HepG2 (cell line): ENCODE data around the gene BRS3. TPM values are rescaled to one million over a fixed set of nuclear protein-coding genes. Genes with fewer than 3 reads are reported as not detected.

Experiments used
- ATAC-seq: fragments of 200-7000 bp; cut with Tn5 transposase; 3 replicates; pipeline ENCODE4 v1.9.1; 2020; ENCODE audit warnings: mild to moderate bottlenecking, moderate library complexity
- BruUV-seq: library from RNA; stranded (reverse); fragments of 400-500 nt; replicated peaks from 2 replicates; lab custom pipeline; 2021; lab: Mats Ljungman, UMichigan
- CTCF ChIA-PET: fragments of 300-600 bp; formaldehyde crosslinking; extraction: SDS; loops from one replicate; lab custom pipeline; 2021; ENCODE audit warnings: low total read pairs, inconsistent platforms, low intra/inter-chr PET ratio; lab: Yijun Ruan, JAX
- POLR2A ChIA-PET: fragments of 350-600 bp; sonication (Branson Sonifier 250); formaldehyde crosslinking; loops from one replicate; lab custom pipeline; 2020; ENCODE audit warnings: antibody characterized with exemption, inconsistent platforms; lab: Yijun Ruan, JAX
- DNase-seq: peaks from one replicate; pipeline ENCODE4 v3.0.0-alpha.2; 2015; ENCODE audit warnings: low spot score
- FAIRE-seq: peaks from 3 replicates; lab custom pipeline; 2011; peaks lifted over from hg19 to GRCh38; lab: Jason Lieb, UNC
- H2AFZ ChIP-seq: one replicate; pipeline ENCODE4 v1.6.1; 2011; ENCODE audit warnings: low read length, inconsistent platforms
- H3K27ac ChIP-seq: fragments of 300-600 bp; 3 replicates; pipeline ENCODE4 v1.8.0; 2011; ENCODE audit warnings: mixed run types, mild to moderate bottlenecking, mixed read lengths, low read length, inconsistent platforms; ENCODE audit not compliant: insufficient read depth; ENCODE audit errors: extremely low read length
- H3K27me3 ChIP-seq, 2 experiments: fragments of 200-600 bp in 1 of 2; 2 replicates in 1 of 2; 3 replicates in 1 of 2; pipeline versions ENCODE4 v1.6.0 to v1.8.0; 2011; ENCODE audit warnings: low read length in 2 of 2, mild to moderate bottlenecking in 2 of 2, moderate library complexity in 2 of 2, inconsistent platforms in 1 of 2; ENCODE audit not compliant: insufficient read depth in 2 of 2, control insufficient read depth in 1 of 2
- H3K36me3 ChIP-seq, 2 experiments: fragments of 200-600 bp in 1 of 2; replicated peaks in 1 of 2; 2 replicates in 1 of 2; 3 replicates in 1 of 2; pipeline versions ENCODE4 v1.5.1 to v1.8.0; 2011; ENCODE audit warnings: low read length in 2 of 2, inconsistent platforms in 1 of 2; ENCODE audit not compliant: insufficient read depth in 2 of 2, control insufficient read depth in 1 of 2
- H3K4me1 ChIP-seq: 2 replicates; pipeline ENCODE4 v1.5.1; 2012; ENCODE audit warnings: low read length, inconsistent platforms; ENCODE audit not compliant: insufficient read depth
- H3K4me2 ChIP-seq: 2 replicates; pipeline ENCODE4 v1.6.0; 2011; ENCODE audit warnings: low read depth, low read length, inconsistent platforms
- H3K4me3 ChIP-seq, 3 experiments: fragments of 200-600 bp in 1 of 3; sonication (generic), shearing (Covaris generic) in 1 of 3; replicated peaks in 1 of 3; 2 replicates each; pipeline ENCODE4 v1.5.1; 2011 to 2016; ENCODE audit warnings: low read length in 3 of 3, inconsistent platforms in 2 of 3, low read depth in 2 of 3, mild to moderate bottlenecking in 2 of 3, control low read depth in 1 of 3, mixed read lengths in 1 of 3; ENCODE audit not compliant: insufficient read depth in 1 of 3
- H3K79me2 ChIP-seq: one replicate; pipeline ENCODE4 v1.6.1; 2011; ENCODE audit warnings: low read length, inconsistent platforms; ENCODE audit not compliant: insufficient read depth
- H3K9ac ChIP-seq: 2 replicates; pipeline ENCODE4 v1.6.0; 2011; ENCODE audit warnings: mild to moderate bottlenecking, low read depth, low read length, inconsistent platforms; ENCODE audit not compliant: insufficient read depth
- H3K9me3 ChIP-seq: 2 replicates; pipeline ENCODE4 v1.5.1; 2012; ENCODE audit warnings: mild to moderate bottlenecking, low read length
- H4K20me1 ChIP-seq: 2 replicates; pipeline ENCODE4 v1.6.0; 2011; ENCODE audit warnings: inconsistent platforms, mild to moderate bottlenecking, low read length, moderate library complexity; ENCODE audit not compliant: insufficient read depth
- FOXA1 ChIP-seq, 2 experiments: fragments of 450-650 bp in 1 of 2; sonication (generic) in 1 of 2; formaldehyde crosslinking in 1 of 2; IDR thresholded peaks; 2 replicates each; pipeline versions ENCODE4 v1.4.0 to v1.6.1; 2016 to 2020; ENCODE audit warnings: missing genetic modification reagents in 1 of 2
- FOXO1 ChIP-seq: sonication (generic); formaldehyde crosslinking; IDR thresholded peaks from 2 replicates; pipeline ENCODE4 v1.4.0; 2020; ENCODE audit warnings: missing genetic modification reagents
- HOXD1 ChIP-seq: sonication (generic); formaldehyde crosslinking; IDR thresholded peaks from 2 replicates; pipeline ENCODE4 v1.5.0; 2020; ENCODE audit warnings: missing genetic modification reagents
- NR2F6 ChIP-seq, 2 experiments: IDR thresholded peaks; 2 replicates each; pipeline ENCODE4 v1.6.1; 2016; ENCODE audit warnings: antibody characterized with exemption in 1 of 2, mild to moderate bottlenecking in 1 of 2
- PCBP2 ChIP-seq: fragments of 200-400 bp; formaldehyde crosslinking; optimal IDR thresholded peaks from 2 replicates; pipeline ENCODE3; 2018; ENCODE audit warnings: low read length, low read depth; ENCODE audit not compliant: poor library complexity, severe bottlenecking
- PHF8 ChIP-seq: sonication (generic); formaldehyde crosslinking; IDR thresholded peaks from 2 replicates; pipeline ENCODE4 v1.5.0; 2020; ENCODE audit warnings: missing genetic modification reagents
- RCOR2 ChIP-seq: IDR thresholded peaks from 2 replicates; pipeline ENCODE4 v1.6.1; 2016; ENCODE audit warnings: missing biosample characterization, missing genetic modification reagents
- SP1 ChIP-seq, 2 experiments: fragments of 450-650 bp in 1 of 2; sonication (generic) in 1 of 2; formaldehyde crosslinking in 1 of 2; IDR thresholded peaks; 2 replicates each; pipeline versions ENCODE4 v1.4.0 to v1.6.1; 2016 to 2020; ENCODE audit warnings: missing genetic modification reagents in 1 of 2
- TP53 ChIP-seq: sonication (generic); formaldehyde crosslinking; conservative IDR thresholded peaks from 2 replicates; pipeline ENCODE4 v1.4.0; 2020; ENCODE audit warnings: missing genetic modification reagents
- ZKSCAN5 ChIP-seq: sonication (generic); formaldehyde crosslinking; IDR thresholded peaks from 2 replicates; pipeline ENCODE4 v1.5.1; 2020; ENCODE audit warnings: mild to moderate bottlenecking, missing genetic modification reagents
- ZNF333 ChIP-seq: sonication (generic); formaldehyde crosslinking; IDR thresholded peaks from 2 replicates; pipeline ENCODE4 v1.4.0; 2020; ENCODE audit warnings: mild to moderate bottlenecking, missing genetic modification reagents, borderline replicate concordance
- ZNF460 ChIP-seq: sonication (generic); formaldehyde crosslinking; IDR thresholded peaks from 2 replicates; pipeline ENCODE4 v1.5.1; 2020; ENCODE audit warnings: missing genetic modification reagents, mild to moderate bottlenecking, borderline replicate concordance
- ZNF510 ChIP-seq: sonication (generic); formaldehyde crosslinking; IDR thresholded peaks from 2 replicates; pipeline ENCODE4 v1.4.0; 2020; ENCODE audit warnings: low read depth, mild to moderate bottlenecking, missing genetic modification reagents
- ZNF790 ChIP-seq: sonication (generic); formaldehyde crosslinking; IDR thresholded peaks from 2 replicates; pipeline ENCODE4 v1.8.0; 2022; ENCODE audit warnings: missing genetic modification reagents, mild to moderate bottlenecking, borderline replicate concordance
- WGBS: methylation state at CpG from one replicate; pipeline ENCODE4 v1.1.6; 2017; ENCODE audit warnings: low lambda C conversion rate; 5-methylcytosine and 5-hydroxymethylcytosine counted together
- in situ Hi-C: cut with HindIII; loops from 2 replicates; pipeline ENCODE4 v1.10.0; 2017; ENCODE audit warnings: low pct_unique_long_range_greater_than_20kb; ENCODE audit not compliant: extremely low pct_ligation_motif_present
- intact Hi-C: fragments of 100-400 bp; cut with micrococcal nuclease; formaldehyde crosslinking; loops from one replicate; pipeline ENCODE4 v1.10.0; 2022; ENCODE audit not compliant: unreplicated experiment
- polyA plus RNA-seq, 8 experiments: library from polyadenylated mRNA; depleted of rRNA in 3 of 8; stranded (reverse) in 7 of 8; unstranded in 1 of 8; fragments of >200 nt; fragmentation: Illumina TruSeq in 4 of 8; extraction: Trizol in 4 of 8; gene quantifications; 2 replicates each; pipeline versions ENCODE4 v1.2.1 to v1.2.3, GENCODE V29; 2011 to 2016; ENCODE audit warnings: low read depth in 4 of 8, missing spikeins in 1 of 8, mixed read lengths in 1 of 8; ENCODE audit not compliant: insufficient read depth in 1 of 8
- total RNA-seq, 5 experiments: library from RNA; depleted of rRNA; stranded (reverse); fragments of >200 nt; fragmentation: Illumina TruSeq; extraction: Trizol; gene quantifications; 2 replicates each; pipeline ENCODE4 v1.2.3, GENCODE V29; 2016; ENCODE audit warnings: low read depth in 1 of 5
- TF ChIP-seq, protein P1 (sequence below): sonication (generic); formaldehyde crosslinking; IDR thresholded peaks from 2 replicates; pipeline ENCODE4 v1.4.0; 2020; ENCODE audit warnings: missing genetic modification reagents
- TF ChIP-seq, protein P2 (sequence below): sonication (generic); formaldehyde crosslinking; IDR thresholded peaks from 2 replicates; pipeline ENCODE4 v1.8.1; 2023; ENCODE audit warnings: mild to moderate bottlenecking, moderate library complexity, missing genetic modification reagents

BRS3 gene
- total and polyA plus RNA-seq, 2 of the 13 experiments (the other 11 are each of a cell fraction or from before 2014, with no cell fraction given) = not detected

DNA sequence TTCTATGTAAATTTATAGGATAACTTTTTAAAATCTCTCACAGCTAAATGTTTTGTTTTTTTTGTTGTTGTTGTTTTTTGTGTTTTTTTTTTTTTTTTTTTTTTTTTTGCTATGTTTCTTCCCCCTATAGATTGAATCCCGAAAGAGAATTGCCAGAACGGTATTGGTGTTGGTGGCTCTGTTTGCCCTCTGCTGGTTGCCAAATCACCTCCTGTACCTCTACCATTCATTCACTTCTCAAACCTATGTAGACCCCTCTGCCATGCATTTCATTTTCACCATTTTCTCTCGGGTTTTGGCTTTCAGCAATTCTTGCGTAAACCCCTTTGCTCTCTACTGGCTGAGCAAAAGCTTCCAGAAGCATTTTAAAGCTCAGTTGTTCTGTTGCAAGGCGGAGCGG is 4.1 kb downstream of the BRS3 start:
- no peaks in the 10 kb centered on the region for H3K36me3 ChIP-seq
- FAIRE-seq = no peak

DNA sequence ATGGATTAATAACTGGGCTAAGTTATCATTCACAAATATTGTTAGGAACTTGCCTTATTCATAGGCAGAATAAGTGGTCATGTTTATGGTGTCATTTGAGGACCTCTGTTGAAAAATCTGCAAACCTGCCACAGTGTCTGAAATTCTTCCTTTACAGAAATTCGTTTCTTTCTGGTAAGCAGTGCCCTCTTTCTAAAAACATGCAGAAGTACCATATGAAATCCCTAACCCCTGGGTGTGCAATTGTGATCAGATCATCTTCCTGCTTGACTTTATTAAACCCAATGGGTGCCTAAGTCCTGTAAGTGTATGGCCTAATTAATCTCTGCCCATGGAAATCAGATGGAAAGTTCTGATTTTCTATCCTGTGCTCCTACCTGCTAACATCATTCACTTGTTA is 5.3 kb downstream of the BRS3 start:
- intact Hi-C loops = no loop called here
- Histone ChIP-seq H3K79me2 (peaks cover 2% of the 10 kb centered on the region), H3K27ac (no peak overlapping the region), H3K4me2 (no peak overlapping the region), H3K9me3 (no peaks in the 10 kb centered on the region), H4K20me1 (no peaks in the 10 kb centered on the region), H3K36me3 (no peaks in the 10 kb centered on the region), H3K27me3 (no peaks in the 10 kb centered on the region; a peak in 1 of 5 replicates), H2AFZ (no peak overlapping the region), H3K4me3 (no peak overlapping the region), H3K9ac (no peak overlapping the region), H3K4me1 (no peaks in the 10 kb centered on the region)
- WGBS = 0% methylated on average over 1 of the region's 1 CpG
- DNase-seq (no peak), FAIRE-seq (no peak), ATAC-seq (no peak)
- ChIA-PET CTCF (no interaction called here), POLR2A (no interaction called here)
- BruUV-seq = no TSS peak
- TF ChIP-seq ZKSCAN5 (CRISPR knock-in tag) = no peak
- no peak for TF ChIP-seq ZNF333 (CRISPR knock-in tag)
- TF ChIP-seq, protein P1, sequence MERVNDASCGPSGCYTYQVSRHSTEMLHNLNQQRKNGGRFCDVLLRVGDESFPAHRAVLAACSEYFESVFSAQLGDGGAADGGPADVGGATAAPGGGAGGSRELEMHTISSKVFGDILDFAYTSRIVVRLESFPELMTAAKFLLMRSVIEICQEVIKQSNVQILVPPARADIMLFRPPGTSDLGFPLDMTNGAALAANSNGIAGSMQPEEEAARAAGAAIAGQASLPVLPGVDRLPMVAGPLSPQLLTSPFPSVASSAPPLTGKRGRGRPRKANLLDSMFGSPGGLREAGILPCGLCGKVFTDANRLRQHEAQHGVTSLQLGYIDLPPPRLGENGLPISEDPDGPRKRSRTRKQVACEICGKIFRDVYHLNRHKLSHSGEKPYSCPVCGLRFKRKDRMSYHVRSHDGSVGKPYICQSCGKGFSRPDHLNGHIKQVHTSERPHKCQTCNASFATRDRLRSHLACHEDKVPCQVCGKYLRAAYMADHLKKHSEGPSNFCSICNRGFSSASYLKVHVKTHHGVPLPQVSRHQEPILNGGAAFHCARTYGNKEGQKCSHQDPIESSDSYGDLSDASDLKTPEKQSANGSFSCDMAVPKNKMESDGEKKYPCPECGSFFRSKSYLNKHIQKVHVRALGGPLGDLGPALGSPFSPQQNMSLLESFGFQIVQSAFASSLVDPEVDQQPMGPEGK (CRISPR knock-in tag) = no peak
- TF ChIP-seq PCBP2 = no peak
- no peak for TF ChIP-seq PHF8 (CRISPR knock-in tag)
- no peak for TF ChIP-seq ZNF510 (CRISPR knock-in tag)
- TF ChIP-seq, protein P2, sequence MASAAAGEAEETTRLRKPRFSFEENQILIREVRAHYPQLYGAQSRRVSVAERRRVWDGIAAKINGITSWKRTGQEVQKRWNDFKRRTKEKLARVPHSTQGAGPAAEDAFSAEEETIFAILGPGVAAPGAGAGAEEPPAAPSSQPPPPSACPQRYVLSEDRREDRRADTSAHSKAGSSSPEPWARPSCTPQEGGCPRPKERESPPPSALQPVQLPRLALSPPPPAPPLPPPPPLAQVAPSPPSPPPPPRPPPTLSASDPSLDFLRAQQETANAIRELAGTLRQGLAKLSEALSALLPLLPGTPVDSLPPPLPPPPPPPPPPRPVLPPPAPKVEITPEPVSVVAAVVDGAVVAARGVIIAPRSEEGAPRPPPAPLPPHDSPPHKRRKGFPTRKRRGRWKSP (CRISPR knock-in tag) = no peak
- TF ChIP-seq TP53 (CRISPR knock-in tag) = no peak
- no peak for TF ChIP-seq HOXD1
- no peak for TF ChIP-seq FOXO1 (CRISPR knock-in tag)
- no peak for TF ChIP-seq FOXA1 (IDR thresholded peaks at IDR 0.05)
- TF ChIP-seq FOXA1 (CRISPR knock-in tag; IDR thresholded peaks at IDR 0.05) = no peak
- TF ChIP-seq ZNF460 (CRISPR knock-in tag) = no peak
- in situ Hi-C loops = no loop called here

More for the DNA sequence above, 4.1 kb downstream of the BRS3 start:
- ChIA-PET POLR2A (no interaction called here), CTCF (no interaction called here)
- Histone ChIP-seq H3K27ac (no peak overlapping the region), H2AFZ (no peak overlapping the region), H3K4me2 (no peak overlapping the region), H3K4me1 (no peaks in the 10 kb centered on the region), H4K20me1 (no peaks in the 10 kb centered on the region), H3K9me3 (no peaks in the 10 kb centered on the region), H3K9ac (no peak overlapping the region), H3K27me3 (no peaks in the 10 kb centered on the region), H3K4me3 (no peak overlapping the region), H3K79me2 (no peaks in the 10 kb centered on the region)
- no peak for ATAC-seq
- TF ChIP-seq NR2F6 (IDR thresholded peaks at IDR 0.05) (no peak), NR2F6 (CRISPR knock-in tag; IDR thresholded peaks at IDR 0.05) (no peak), RCOR2 (CRISPR knock-in tag) (no peak), ZNF790 (CRISPR knock-in tag) (no peak), SP1 (IDR thresholded peaks at IDR 0.05) (no peak), SP1 (CRISPR knock-in tag; IDR thresholded peaks at IDR 0.05) (no peak)
- intact Hi-C loops (no loop called here), in situ Hi-C loops (no loop called here)
- no TSS peak for BruUV-seq
- no peak for DNase-seq
- 0% methylated on average over 6 of the region's 6 CpGs for WGBS
